Smooth muscle cell (in vitro differentiated cells): ENCODE data around the gene GRM5. TPM values are rescaled to one million over a fixed set of nuclear protein-coding genes. Genes with fewer than 3 reads are reported as not detected.

Experiments
- DNase-seq: peaks from one replicate; lab custom pipeline; 2025; ENCODE audit not compliant: unreplicated experiment; lab: John Stamatoyannopoulos, UW
- H2AFZ ChIP-seq: fragments of 200-600 bp; sonication (generic); 2 replicates; pipeline ENCODE4 v1.6.0; 2016; ENCODE audit warnings: antibody characterized with exemption, low read depth, mild to moderate bottlenecking
- H3F3A ChIP-seq: fragments of 200-600 bp; sonication (generic); 2 replicates; pipeline ENCODE4 v1.6.0; 2017; ENCODE audit warnings: antibody characterized with exemption, low read depth
- H3K27ac ChIP-seq: fragments of 200-600 bp; sonication (generic); 2 replicates; pipeline ENCODE4 v1.5.1; 2016; ENCODE audit warnings: low read depth, mild to moderate bottlenecking
- H3K27me3 ChIP-seq: fragments of 200-600 bp; sonication (generic); 2 replicates; pipeline ENCODE4 v1.6.1; 2016; ENCODE audit warnings: low read depth, mild to moderate bottlenecking
- H3K36me3 ChIP-seq: fragments of 200-600 bp; sonication (generic); 2 replicates; pipeline ENCODE4 v1.5.1; 2016; ENCODE audit warnings: low read depth
- H3K4me1 ChIP-seq: fragments of 200-600 bp; sonication (generic); 2 replicates; pipeline ENCODE4 v1.5.1; 2016; ENCODE audit warnings: low read depth
- H3K4me2 ChIP-seq: fragments of 200-600 bp; sonication (generic); 2 replicates; pipeline ENCODE4 v1.6.0; 2016; ENCODE audit warnings: mild to moderate bottlenecking
- H3K4me3 ChIP-seq: fragments of 200-600 bp; sonication (generic); 2 replicates; pipeline ENCODE4 v1.5.1; 2016; ENCODE audit warnings: mild to moderate bottlenecking
- H3K79me2 ChIP-seq: fragments of 200-600 bp; sonication (generic); 2 replicates; pipeline ENCODE4 v1.6.0; 2016; ENCODE audit warnings: low read depth, mild to moderate bottlenecking
- H3K9ac ChIP-seq: fragments of 200-600 bp; sonication (generic); 2 replicates; pipeline ENCODE4 v1.6.0; 2016; ENCODE audit warnings: low read depth
- H3K9me3 ChIP-seq: fragments of 200-600 bp; sonication (generic); replicated peaks from 2 replicates; pipeline ENCODE4 v1.5.1; 2016; ENCODE audit warnings: low read depth
- H4K20me1 ChIP-seq: fragments of 200-600 bp; sonication (generic); 2 replicates; pipeline ENCODE4 v1.6.0; 2016; ENCODE audit warnings: low read depth
- WGBS: methylation state at CpG from one replicate; pipeline ENCODE4 v1.1.7; 2016; ENCODE audit warnings: low lambda C conversion rate; 5-methylcytosine and 5-hydroxymethylcytosine counted together
- polyA plus RNA-seq: library from polyadenylated mRNA; unstranded; fragments of >200 nt; fragmentation: Nextera tagmentation; extraction: Ambion mirVana; gene quantifications from 2 replicates; pipeline ENCODE4 v1.2.1, GENCODE V29; 2016
- total RNA-seq: library from RNA; depleted of rRNA; stranded (reverse); fragments of >200 nt; gene quantifications from 2 replicates; pipeline ENCODE4 v1.2.3, GENCODE V29; 2014
- TF ChIP-seq, protein P1 (sequence below): fragments of 200-600 bp; sonication (generic); IDR thresholded peaks from 2 replicates; pipeline ENCODE4 v1.5.1; 2017; ENCODE audit warnings: borderline replicate concordance, mild to moderate bottlenecking, antibody characterized with exemption; ENCODE audit not compliant: insufficient read depth, poor library complexity, severe bottlenecking

The GRM5 gene
- total and polyA plus RNA-seq, 2 experiments from 2014 or later: not detected

DNA sequence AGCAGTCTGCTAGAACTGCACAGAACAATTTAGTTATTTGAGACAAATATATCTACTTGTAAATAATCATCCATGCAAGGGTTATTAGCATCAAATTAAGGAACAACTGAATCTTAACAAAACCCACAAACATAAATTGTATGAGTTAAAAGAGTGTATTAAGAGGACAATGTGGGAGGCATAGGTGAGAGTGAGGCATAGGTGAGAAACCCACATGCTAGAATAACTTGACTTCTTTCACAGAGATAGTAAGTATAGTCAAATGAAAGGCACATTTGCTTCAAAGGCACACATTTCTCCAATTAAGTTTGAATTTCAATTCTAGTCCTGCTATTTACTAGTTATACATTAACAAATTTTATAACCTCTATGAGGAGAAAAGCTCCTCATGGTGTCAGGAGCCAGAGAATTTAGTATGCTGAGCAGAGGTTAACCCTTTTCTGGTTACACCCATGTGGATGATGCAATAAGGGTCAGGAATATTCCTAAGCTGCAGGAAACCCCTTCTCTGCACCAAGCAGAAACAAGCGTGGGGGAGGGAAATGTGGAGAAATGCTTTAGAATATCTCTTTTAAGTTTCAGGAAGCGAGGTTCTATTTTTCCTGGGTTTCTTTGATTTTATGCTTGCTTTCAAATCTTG lies 264.2 kb downstream of the GRM5 start:
- TF ChIP-seq, protein P1, sequence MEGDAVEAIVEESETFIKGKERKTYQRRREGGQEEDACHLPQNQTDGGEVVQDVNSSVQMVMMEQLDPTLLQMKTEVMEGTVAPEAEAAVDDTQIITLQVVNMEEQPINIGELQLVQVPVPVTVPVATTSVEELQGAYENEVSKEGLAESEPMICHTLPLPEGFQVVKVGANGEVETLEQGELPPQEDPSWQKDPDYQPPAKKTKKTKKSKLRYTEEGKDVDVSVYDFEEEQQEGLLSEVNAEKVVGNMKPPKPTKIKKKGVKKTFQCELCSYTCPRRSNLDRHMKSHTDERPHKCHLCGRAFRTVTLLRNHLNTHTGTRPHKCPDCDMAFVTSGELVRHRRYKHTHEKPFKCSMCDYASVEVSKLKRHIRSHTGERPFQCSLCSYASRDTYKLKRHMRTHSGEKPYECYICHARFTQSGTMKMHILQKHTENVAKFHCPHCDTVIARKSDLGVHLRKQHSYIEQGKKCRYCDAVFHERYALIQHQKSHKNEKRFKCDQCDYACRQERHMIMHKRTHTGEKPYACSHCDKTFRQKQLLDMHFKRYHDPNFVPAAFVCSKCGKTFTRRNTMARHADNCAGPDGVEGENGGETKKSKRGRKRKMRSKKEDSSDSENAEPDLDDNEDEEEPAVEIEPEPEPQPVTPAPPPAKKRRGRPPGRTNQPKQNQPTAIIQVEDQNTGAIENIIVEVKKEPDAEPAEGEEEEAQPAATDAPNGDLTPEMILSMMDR: no peak
- no peaks in the 10 kb centered on the region for H3K4me1 ChIP-seq
- no peaks in the 10 kb centered on the region for H3F3A ChIP-seq
- no peaks in the 10 kb centered on the region for H3K9me3 ChIP-seq
- H4K20me1 ChIP-seq: no peaks in the 10 kb centered on the region
- no peaks in the 10 kb centered on the region for H3K27me3 ChIP-seq
- H3K36me3 ChIP-seq: no peaks in the 10 kb centered on the region
- H3K4me2 ChIP-seq: no peak overlapping the region
- no peak overlapping the region for H3K4me3 ChIP-seq
- no peak overlapping the region for H3K9ac ChIP-seq
- no peak for DNase-seq
- no peak overlapping the region for H2AFZ ChIP-seq
- 74% methylated on average over 2 of the region's 2 CpGs for WGBS
- no peak overlapping the region for H3K27ac ChIP-seq
- no peaks in the 10 kb centered on the region for H3K79me2 ChIP-seq

DNA sequence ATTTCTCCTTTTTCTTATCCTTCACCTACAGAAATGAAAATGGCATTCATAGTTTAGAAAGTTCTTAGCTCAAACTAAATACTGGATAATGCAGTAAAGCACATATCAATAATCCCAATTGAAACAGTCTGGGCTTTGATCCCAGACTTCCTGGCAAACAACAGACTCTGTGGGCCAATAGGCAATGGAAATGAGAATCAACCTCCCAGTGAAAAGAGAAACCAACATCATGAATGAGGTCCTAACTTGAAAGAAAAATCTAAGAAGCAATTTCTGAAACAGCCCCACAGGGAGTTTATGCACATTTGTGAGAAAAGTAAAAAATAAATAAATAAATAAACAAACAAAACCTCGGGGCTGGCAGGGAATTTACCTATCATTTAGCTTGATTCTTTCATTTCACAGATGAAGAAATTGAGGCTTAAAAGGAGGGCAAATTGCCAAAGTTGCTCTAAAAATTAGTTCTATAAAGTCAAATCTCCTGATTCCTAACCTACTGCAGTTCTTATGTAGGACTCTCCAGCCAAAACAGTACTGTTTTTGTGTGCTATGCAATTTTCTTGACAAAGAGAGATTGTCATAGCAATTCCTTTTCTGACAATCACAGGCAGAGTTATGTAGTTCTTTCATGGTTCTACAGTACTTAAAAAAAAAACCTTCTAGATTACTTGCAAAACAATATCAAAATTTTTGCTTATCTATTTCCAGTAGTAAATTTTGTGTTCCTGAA lies 265.8 kb downstream of the GRM5 start:
- no peaks in the 10 kb centered on the region for H3K4me1 ChIP-seq
- no peaks in the 10 kb centered on the region for H4K20me1 ChIP-seq
- no peaks in the 10 kb centered on the region for H3K79me2 ChIP-seq
- TF ChIP-seq, protein P1: no peak
- no peak overlapping the region for H3K27ac ChIP-seq
- H2AFZ ChIP-seq: no peak overlapping the region
- DNase-seq: no peak
- H3F3A ChIP-seq: no peaks in the 10 kb centered on the region
- H3K27me3 ChIP-seq: no peaks in the 10 kb centered on the region
- WGBS: 68% methylated on average over 1 of the region's 1 CpG
- H3K36me3 ChIP-seq: no peaks in the 10 kb centered on the region
- H3K4me3 ChIP-seq: no peak overlapping the region
- no peaks in the 10 kb centered on the region for H3K9me3 ChIP-seq
- H3K9ac ChIP-seq: no peak overlapping the region
- no peak overlapping the region for H3K4me2 ChIP-seq

DNA sequence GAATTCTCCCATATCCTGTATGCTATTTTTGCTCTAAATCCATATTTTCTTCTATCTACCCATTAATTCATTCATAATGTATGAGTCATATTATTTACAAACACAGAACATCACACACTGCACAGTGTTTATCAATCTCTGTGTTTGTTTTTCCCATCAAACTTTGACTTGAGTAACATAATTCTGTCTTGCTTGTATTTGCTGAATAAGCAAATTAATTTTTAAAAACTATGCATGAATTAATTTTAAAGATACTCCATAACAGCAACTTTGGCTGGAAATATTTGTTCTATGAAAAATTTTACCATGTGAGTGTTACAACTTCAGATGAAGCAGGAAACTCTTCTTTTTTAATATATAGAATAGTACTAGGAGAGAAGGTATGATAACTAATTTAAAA lies 275.6 kb downstream of the GRM5 start:
- DNase-seq: no peak
- H3K4me1 ChIP-seq: no peaks in the 10 kb centered on the region
- no peak overlapping the region for H3K4me3 ChIP-seq
- H3F3A ChIP-seq: no peaks in the 10 kb centered on the region
- no peaks in the 10 kb centered on the region for H4K20me1 ChIP-seq
- H3K27me3 ChIP-seq: no peaks in the 10 kb centered on the region
- no peaks in the 10 kb centered on the region for H3K36me3 ChIP-seq
- H3K79me2 ChIP-seq: no peaks in the 10 kb centered on the region
- H3K9ac ChIP-seq: no peak overlapping the region
- no peak overlapping the region for H3K4me2 ChIP-seq
- TF ChIP-seq, protein P1: no peak
- no peak overlapping the region for H2AFZ ChIP-seq
- H3K9me3 ChIP-seq: no peaks in the 10 kb centered on the region
- H3K27ac ChIP-seq: no peak overlapping the region

DNA sequence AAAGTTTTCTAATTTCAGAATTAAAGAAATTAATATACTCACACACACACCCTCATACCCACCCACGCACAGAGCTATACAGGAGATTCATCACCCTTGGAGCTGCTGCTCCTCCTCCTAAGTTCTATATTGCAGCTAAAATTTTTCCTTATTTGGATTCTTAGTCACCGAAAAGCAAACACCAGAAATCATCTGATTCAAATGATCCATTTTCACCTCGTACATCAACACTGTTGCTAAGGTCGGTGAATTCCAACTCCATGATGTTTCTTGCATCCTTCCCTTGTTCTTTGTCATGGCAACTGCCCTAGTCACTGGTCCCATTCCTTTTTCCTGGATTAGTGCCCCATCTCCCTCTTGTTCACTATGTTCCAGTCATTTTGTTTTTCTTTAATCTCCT lies 286.2 kb downstream of the GRM5 start:
- no peak overlapping the region for H3K27ac ChIP-seq
- no peak overlapping the region for H3K9ac ChIP-seq
- no peaks in the 10 kb centered on the region for H3K36me3 ChIP-seq
- H2AFZ ChIP-seq: no peak overlapping the region
- H4K20me1 ChIP-seq: no peaks in the 10 kb centered on the region
- TF ChIP-seq, protein P1: no peak
- H3F3A ChIP-seq: no peaks in the 10 kb centered on the region
- H3K27me3 ChIP-seq: no peaks in the 10 kb centered on the region
- H3K4me2 ChIP-seq: no peak overlapping the region
- no peak overlapping the region for H3K4me3 ChIP-seq
- H3K9me3 ChIP-seq: no peaks in the 10 kb centered on the region
- WGBS: 78% methylated on average over 4 of the region's 4 CpGs
- H3K4me1 ChIP-seq: no peaks in the 10 kb centered on the region
- no peak for DNase-seq
- H3K79me2 ChIP-seq: no peaks in the 10 kb centered on the region
